Suppressor macrophage treated with lipopolysaccharide for 4 hours (primary cell): Measurements from ENCODE around the gene ADAMTS8.
"Not testable (repeated sequence)": the region's sequence is repeated elsewhere in the genome, so short reads cannot be mapped to it uniquely, and the experiment has no call there.

Source experiments
- DNase-seq: peaks from one replicate; pipeline ENCODE4 v3.0.0-alpha.2; 2020

ADAMTS8 gene

GRCh38 chr11:130459521-130459920 lies 31.1 kb upstream of the ADAMTS8 start:
- DNase-seq: no peak

- DNase-seq: no peak
Observed at GRCh38 chr11:130458410-130458729, 30.0 kb upstream of the ADAMTS8 start.

- DNase-seq: no peak
Observed at GRCh38 chr11:130457623-130458409, 29.4 kb upstream of the ADAMTS8 start.

GRCh38 chr11:130456286-130456685 lies 27.9 kb upstream of the ADAMTS8 start:
- DNase-seq: no peak

- no peak for DNase-seq
Observed at GRCh38 chr11:130455483-130456127, 27.2 kb upstream of the ADAMTS8 start.

- no peak for DNase-seq
Observed at GRCh38 chr11:130454491-130455252, 26.3 kb upstream of the ADAMTS8 start.

- DNase-seq: peak; percentile 9
Observed at GRCh38 chr11:130452940-130453339, 24.5 kb upstream of the ADAMTS8 start.

GRCh38 chr11:130452176-130452575 lies 23.8 kb upstream of the ADAMTS8 start:
- DNase-seq: no peak

- DNase-seq: no peak
Observed at GRCh38 chr11:130451231-130452019, 23.0 kb upstream of the ADAMTS8 start.

- DNase-seq: peak; percentile 10
Observed at GRCh38 chr11:130449996-130450769, 21.8 kb upstream of the ADAMTS8 start.

- no peak for DNase-seq
Observed at GRCh38 chr11:130449310-130449990, 21.0 kb upstream of the ADAMTS8 start.

GRCh38 chr11:130448416-130449309 lies 20.3 kb upstream of the ADAMTS8 start, which contains the start of gene ADAMTS15:
Gene ADAMTS15, plus strand, starts transcription at chr11:130448645. Its CDS starts 329 bp downstream, at chr11:130448974.
- DNase-seq: peak; percentile 44

GRCh38 chr11:130448039-130448415 lies 19.6 kb upstream of the ADAMTS8 start:
- DNase-seq: no peak

GRCh38 chr11:130445788-130446187 lies 17.4 kb upstream of the ADAMTS8 start:
- DNase-seq: no peak

GRCh38 chr11:130442737-130443136 lies 14.3 kb upstream of the ADAMTS8 start:
- no peak for DNase-seq

- DNase-seq: no peak
Observed at GRCh38 chr11:130441719-130442118, 13.3 kb upstream of the ADAMTS8 start.

GRCh38 chr11:130439876-130440275 lies 11.5 kb upstream of the ADAMTS8 start:
- DNase-seq: no peak

GRCh38 chr11:130439160-130439519 lies 10.7 kb upstream of the ADAMTS8 start:
- DNase-seq: no peak

- DNase-seq: not testable (repeated sequence)
Observed at GRCh38 chr11:130438401-130439159, 10.2 kb upstream of the ADAMTS8 start.

GRCh38 chr11:130437848-130438247 lies 9.4 kb upstream of the ADAMTS8 start:
- DNase-seq: no peak
